Activated naive CD8-positive, alpha-beta T cell treated with anti-CD3 and anti-CD28 coated beads, Interleukin-2, amount 50 U/mL, for 24 hours (primary cell): ENCODE results near the gene MYLK.
"Not testable (repeated sequence)": the region's sequence is repeated elsewhere in the genome, so short reads cannot be mapped to it uniquely, and the experiment has no call there.

Source experiments
- ATAC-seq: fragments of 150-1000 bp; cut with Tn5 transposase; one replicate; pipeline ENCODE4 v1.10.0; 2021
- DNase-seq: peaks from one replicate; pipeline ENCODE4 v3.0.0; 2021
- H3K27ac Mint-ChIP-seq: one replicate; pipeline ENCODE4 v1.8.0; 2021; ENCODE audit warnings: mild to moderate bottlenecking, mixed read lengths
- H3K27me3 Mint-ChIP-seq: one replicate; pipeline ENCODE4 v1.8.0; 2021; ENCODE audit warnings: mixed read lengths
- H3K36me3 Mint-ChIP-seq: one replicate; pipeline ENCODE4 v1.8.0; 2021; ENCODE audit warnings: low read depth, mixed read lengths
- H3K4me1 Mint-ChIP-seq: one replicate; pipeline ENCODE4 v1.8.0; 2021; ENCODE audit warnings: mixed read lengths
- H3K4me3 Mint-ChIP-seq: one replicate; pipeline ENCODE4 v1.8.0; 2021; ENCODE audit warnings: mild to moderate bottlenecking, moderate library complexity, mixed read lengths
- H3K9me3 Mint-ChIP-seq: one replicate; pipeline ENCODE4 v1.8.0; 2021; ENCODE audit warnings: mixed read lengths

MYLK gene

GRCh38 chr3:123890162-123890561 lies 6.0 kb upstream of the MYLK start:
- not testable (repeated sequence) for H3K36me3 Mint-ChIP-seq, H3K4me3 Mint-ChIP-seq, DNase-seq, H3K27ac Mint-ChIP-seq, ATAC-seq, H3K4me1 Mint-ChIP-seq
- Mint-ChIP-seq H3K9me3 (peaks cover 17% of the 10 kb centered on the region), H3K27me3 (peaks cover 29% of the 10 kb centered on the region)

GRCh38 chr3:123884993-123885392 lies 861 bp upstream of the MYLK start:
- Mint-ChIP-seq H3K4me3 (peak overlapping the region; percentile 11), H3K27me3 (peaks cover 54% of the 10 kb centered on the region), H3K4me1 (peaks cover 12% of the 10 kb centered on the region), H3K36me3 (no peaks in the 10 kb centered on the region), H3K27ac (no peak overlapping the region), H3K9me3 (peaks cover 5% of the 10 kb centered on the region)
- ATAC-seq = no peak
- DNase-seq = no peak

- Mint-ChIP-seq H3K27ac (no peak overlapping the region), H3K9me3 (no peaks in the 10 kb centered on the region), H3K36me3 (no peaks in the 10 kb centered on the region), H3K4me3 (peak overlapping the region; percentile 48), H3K27me3 (peaks cover 45% of the 10 kb centered on the region), H3K4me1 (peaks cover 12% of the 10 kb centered on the region)
- ATAC-seq (no peak), DNase-seq (no peak)
Observed at GRCh38 chr3:123883701-123884202, 380 bp downstream of the MYLK start.

GRCh38 chr3:123883111-123883510 lies 1.0 kb downstream of the MYLK start:
- DNase-seq (no peak), ATAC-seq (no peak)
- Mint-ChIP-seq H3K4me1 (peaks cover 12% of the 10 kb centered on the region), H3K36me3 (no peaks in the 10 kb centered on the region), H3K27ac (no peak overlapping the region), H3K27me3 (peaks cover 45% of the 10 kb centered on the region), H3K9me3 (no peaks in the 10 kb centered on the region), H3K4me3 (peak overlapping the region; percentile 48)

DNA sequence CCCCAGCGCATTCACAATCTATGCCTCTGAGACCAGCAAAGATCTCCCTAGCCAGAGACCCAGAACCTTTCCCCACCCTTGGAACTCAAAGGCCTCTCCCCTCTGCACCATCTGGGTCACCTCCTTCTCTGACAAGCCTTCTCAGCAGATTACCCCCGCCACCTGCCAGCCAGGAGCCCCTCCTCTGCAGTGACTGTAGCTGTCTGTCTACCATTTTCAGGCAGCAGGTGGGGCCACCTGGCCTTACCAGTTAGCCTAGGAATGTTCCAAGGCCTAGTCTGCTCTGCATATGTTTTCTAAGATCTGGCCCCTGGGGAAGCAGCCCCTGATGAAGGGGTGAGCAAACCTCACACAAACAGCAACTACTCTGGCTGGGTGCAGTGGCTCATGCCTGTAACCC lies 2.4 kb downstream of the MYLK start:
- DNase-seq (no peak), ATAC-seq (no peak)
- Mint-ChIP-seq H3K4me3 (no peak overlapping the region), H3K27me3 (peaks cover 40% of the 10 kb centered on the region), H3K27ac (no peak overlapping the region), H3K9me3 (no peaks in the 10 kb centered on the region), H3K36me3 (no peaks in the 10 kb centered on the region), H3K4me1 (peaks cover 12% of the 10 kb centered on the region)

- no peaks in the 10 kb centered on the region for H3K9me3 Mint-ChIP-seq
- no peak for ATAC-seq
- H3K27me3 Mint-ChIP-seq = peaks cover 35% of the 10 kb centered on the region
- no peaks in the 10 kb centered on the region for H3K36me3 Mint-ChIP-seq
- no peak overlapping the region for H3K4me3 Mint-ChIP-seq
- no peak overlapping the region for H3K27ac Mint-ChIP-seq
- peaks cover 12% of the 10 kb centered on the region for H3K4me1 Mint-ChIP-seq
- DNase-seq = no peak
Observed at GRCh38 chr3:123880998-123881561, 3.1 kb downstream of the MYLK start.

DNA sequence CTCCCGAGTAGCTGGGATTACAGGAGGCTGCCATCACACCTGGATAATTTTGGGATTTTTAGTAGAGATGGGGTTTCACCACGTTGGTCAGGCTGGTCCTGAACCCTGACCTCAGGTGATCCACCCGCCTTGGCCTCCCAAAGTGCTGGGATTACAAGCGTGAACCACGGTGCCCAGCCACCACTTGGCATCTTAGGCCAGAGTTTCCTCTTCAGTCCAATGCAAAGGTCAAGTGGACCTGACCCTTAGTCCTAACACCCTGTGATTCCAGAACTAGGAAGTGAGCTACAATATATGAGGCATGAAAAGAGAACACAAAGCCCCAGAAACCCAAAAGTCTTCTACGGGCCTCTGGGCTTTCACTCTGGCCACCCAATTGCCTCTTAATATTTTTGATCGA lies 5.3 kb downstream of the MYLK start:
- ATAC-seq = no peak
- H3K27me3 Mint-ChIP-seq = peaks cover 22% of the 10 kb centered on the region

DNA sequence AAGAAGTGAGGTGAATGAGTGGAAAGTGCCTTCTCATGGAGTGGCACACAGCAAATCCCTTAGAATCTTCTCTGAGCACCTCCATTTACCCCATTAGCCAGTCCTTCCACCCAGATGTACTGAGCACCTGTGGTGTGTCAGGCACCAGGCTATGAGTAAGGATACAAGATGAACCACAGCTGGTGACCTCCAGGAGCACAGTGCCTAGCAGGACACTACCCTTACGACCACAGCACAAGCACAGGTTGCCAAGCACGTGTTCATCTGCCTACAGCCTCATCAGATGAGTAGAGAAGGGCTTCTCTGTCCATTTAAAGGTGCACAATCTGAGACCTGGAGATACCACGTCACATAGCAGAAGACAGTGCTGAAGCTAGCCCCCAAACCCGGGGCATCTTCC lies 6.2 kb downstream of the MYLK start:
- DNase-seq = no peak
- peaks cover 14% of the 10 kb centered on the region for H3K27me3 Mint-ChIP-seq
- H3K4me3 Mint-ChIP-seq = no peak overlapping the region
- H3K4me1 Mint-ChIP-seq = no peaks in the 10 kb centered on the region
- no peaks in the 10 kb centered on the region for H3K9me3 Mint-ChIP-seq
- no peak overlapping the region for H3K27ac Mint-ChIP-seq
- no peaks in the 10 kb centered on the region for H3K36me3 Mint-ChIP-seq
- no peak for ATAC-seq

More for the DNA sequence above, 5.3 kb downstream of the MYLK start:
- no peaks in the 10 kb centered on the region for H3K36me3 Mint-ChIP-seq
- DNase-seq = no peak
- peaks cover 6% of the 10 kb centered on the region for H3K4me1 Mint-ChIP-seq
- H3K4me3 Mint-ChIP-seq = no peak overlapping the region
- H3K27ac Mint-ChIP-seq = no peak overlapping the region
- H3K9me3 Mint-ChIP-seq = no peaks in the 10 kb centered on the region

DNA sequence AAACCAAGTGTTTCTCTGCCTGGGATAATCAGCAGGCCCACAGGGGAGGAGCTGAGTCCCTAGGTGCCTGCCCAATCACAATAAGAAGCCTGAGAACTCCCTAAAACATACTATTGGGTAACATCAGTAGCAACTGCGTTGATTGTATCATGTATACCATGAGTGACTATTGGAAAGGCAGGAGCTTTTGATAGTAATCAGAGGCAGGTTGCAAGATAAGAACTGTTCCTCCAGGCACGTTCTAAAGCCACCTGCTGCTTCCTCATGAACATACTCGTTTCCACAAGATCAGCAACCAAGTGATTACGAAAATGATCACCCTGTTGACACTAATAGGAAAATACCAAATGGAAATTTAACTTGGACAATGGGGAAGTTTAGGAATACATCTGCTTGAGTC lies 6.7 kb downstream of the MYLK start:
- Mint-ChIP-seq H3K27me3 (peaks cover 9% of the 10 kb centered on the region), H3K27ac (no peak overlapping the region), H3K36me3 (no peaks in the 10 kb centered on the region), H3K9me3 (no peaks in the 10 kb centered on the region), H3K4me1 (no peaks in the 10 kb centered on the region), H3K4me3 (no peak overlapping the region)
- ATAC-seq = no peak
- DNase-seq = no peak

DNA sequence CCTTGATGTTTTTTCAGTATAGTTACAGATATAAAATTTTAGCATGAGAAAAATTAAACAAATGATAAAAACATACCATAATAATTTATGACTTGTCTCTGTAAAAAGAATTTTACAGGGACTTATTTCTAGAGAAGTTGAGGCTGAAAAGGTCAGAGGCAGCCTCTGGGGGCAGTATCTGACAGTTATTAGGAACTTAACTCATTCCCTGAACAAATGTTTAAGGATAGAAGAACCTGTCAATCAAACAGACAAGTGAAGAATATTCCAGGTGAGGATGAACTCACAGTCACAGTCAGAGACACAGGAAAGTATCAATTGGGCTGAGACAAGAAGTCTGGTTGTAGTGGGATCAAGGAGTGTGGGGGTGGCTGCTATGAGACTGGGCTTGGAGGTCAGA lies 7.3 kb downstream of the MYLK start:
- Mint-ChIP-seq H3K27ac (no peak overlapping the region), H3K36me3 (no peaks in the 10 kb centered on the region), H3K27me3 (peaks cover 8% of the 10 kb centered on the region), H3K9me3 (no peaks in the 10 kb centered on the region), H3K4me3 (no peak overlapping the region), H3K4me1 (no peaks in the 10 kb centered on the region)
- DNase-seq (no peak), ATAC-seq (no peak)

GRCh38 chr3:123872621-123873020 lies 11.5 kb downstream of the MYLK start:
- no peaks in the 10 kb centered on the region for H3K4me1 Mint-ChIP-seq
- H3K9me3 Mint-ChIP-seq = no peaks in the 10 kb centered on the region
- peaks cover 2% of the 10 kb centered on the region for H3K27me3 Mint-ChIP-seq

DNA sequence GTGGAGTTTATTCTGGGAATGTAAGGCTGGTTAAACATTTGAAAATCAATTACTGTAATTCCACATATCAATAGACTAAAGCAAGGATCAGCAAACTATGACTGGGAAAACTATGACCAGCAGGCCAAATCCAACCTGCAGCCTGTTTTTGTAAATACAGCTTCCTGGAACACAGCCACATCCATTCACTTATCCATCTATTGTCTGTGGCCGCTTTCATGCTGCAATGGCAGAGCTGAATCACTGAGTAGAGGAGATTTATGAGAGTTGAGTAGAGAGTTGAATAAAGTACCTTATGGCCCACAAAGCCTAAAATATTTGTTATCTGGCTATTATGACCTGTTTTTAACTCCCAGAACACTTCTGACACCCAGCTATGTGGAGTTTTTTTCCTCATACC lies 12.2 kb downstream of the MYLK start:
- no peak for ATAC-seq
- no peak overlapping the region for H3K27ac Mint-ChIP-seq
- no peaks in the 10 kb centered on the region for H3K9me3 Mint-ChIP-seq
- H3K4me3 Mint-ChIP-seq = no peak overlapping the region
- H3K36me3 Mint-ChIP-seq = no peaks in the 10 kb centered on the region
- DNase-seq = no peak
- H3K27me3 Mint-ChIP-seq = peaks cover 2% of the 10 kb centered on the region
- no peaks in the 10 kb centered on the region for H3K4me1 Mint-ChIP-seq

More at GRCh38 chr3:123872621-123873020, 11.5 kb downstream of the MYLK start:
- DNase-seq (no peak), ATAC-seq (no peak)
- H3K27ac Mint-ChIP-seq = no peak overlapping the region
- H3K36me3 Mint-ChIP-seq = no peaks in the 10 kb centered on the region
- H3K4me3 Mint-ChIP-seq = no peak overlapping the region

- Mint-ChIP-seq H3K36me3 (no peaks in the 10 kb centered on the region), H3K9me3 (no peaks in the 10 kb centered on the region), H3K4me1 (no peaks in the 10 kb centered on the region), H3K4me3 (no peak overlapping the region), H3K27ac (no peak overlapping the region), H3K27me3 (no peaks in the 10 kb centered on the region)
- ATAC-seq (peak; percentile 40), DNase-seq (no peak)
Observed at GRCh38 chr3:123870033-123870432, 14.1 kb downstream of the MYLK start.

GRCh38 chr3:123869165-123869564 lies 15.0 kb downstream of the MYLK start:
- Mint-ChIP-seq H3K27me3 (no peaks in the 10 kb centered on the region), H3K36me3 (no peaks in the 10 kb centered on the region), H3K27ac (no peak overlapping the region), H3K4me1 (no peaks in the 10 kb centered on the region), H3K4me3 (no peak overlapping the region), H3K9me3 (no peaks in the 10 kb centered on the region)
- DNase-seq (no peak), ATAC-seq (no peak)

DNA sequence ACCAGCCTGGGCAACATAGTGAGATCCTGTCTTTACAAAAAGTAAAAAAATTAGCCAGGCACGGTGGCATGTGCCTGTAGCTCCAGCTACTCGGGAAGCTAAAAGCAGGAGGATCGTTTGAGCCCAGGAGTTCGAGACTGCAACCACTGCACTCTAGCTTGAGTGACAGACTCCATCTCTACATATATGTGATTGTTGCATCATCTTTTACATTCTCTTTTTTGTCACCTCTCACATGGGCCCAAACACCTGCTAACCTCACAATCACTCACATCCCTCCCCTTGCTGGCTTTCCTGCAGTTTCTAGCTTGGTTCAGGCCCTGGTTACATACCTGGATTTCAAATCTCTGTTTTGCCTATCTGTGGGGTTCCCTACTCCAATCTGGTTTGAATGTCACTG lies 19.4 kb downstream of the MYLK start:
- no peaks in the 10 kb centered on the region for H3K9me3 Mint-ChIP-seq

GRCh38 chr3:123862152-123862551 lies 22.0 kb downstream of the MYLK start:
- no peak for ATAC-seq
- Mint-ChIP-seq H3K9me3 (no peaks in the 10 kb centered on the region), H3K36me3 (no peaks in the 10 kb centered on the region)

More for the DNA sequence above, 19.4 kb downstream of the MYLK start:
- Mint-ChIP-seq H3K4me1 (no peaks in the 10 kb centered on the region), H3K27ac (no peak overlapping the region), H3K4me3 (no peak overlapping the region), H3K36me3 (no peaks in the 10 kb centered on the region), H3K27me3 (no peaks in the 10 kb centered on the region)
- ATAC-seq (no peak), DNase-seq (no peak)

More at GRCh38 chr3:123862152-123862551, 22.0 kb downstream of the MYLK start:
- no peak for DNase-seq
- no peaks in the 10 kb centered on the region for H3K4me1 Mint-ChIP-seq
- no peaks in the 10 kb centered on the region for H3K27me3 Mint-ChIP-seq
- H3K4me3 Mint-ChIP-seq = no peak overlapping the region
- H3K27ac Mint-ChIP-seq = no peak overlapping the region
